Lower lobe of right lung (tissue), 2 donors: Measurements from ENCODE around the gene IGLON5. TPM values are rescaled to one million over a fixed set of nuclear protein-coding genes. Genes with fewer than 3 reads are reported as not detected.

Experiments
- ATAC-seq, 2 donors: fragments of 200-7000 bp; cut with Tn5 transposase; one replicate each; pipeline ENCODE4 v1.9.1; 2020 to 2022; ENCODE audit warnings: mild to moderate bottlenecking in 2 of 2, moderate library complexity in 2 of 2
- DNase-seq: peaks from one replicate; pipeline ENCODE4 v3.0.0-alpha.2; 2020
- H3K27ac ChIP-seq: fragments of 200-600 bp; one replicate; pipeline ENCODE4 v1.8.0; 2022
- H3K27me3 ChIP-seq: fragments of 200-600 bp; one replicate; pipeline ENCODE4 v1.8.0; 2022; ENCODE audit warnings: low read depth
- H3K36me3 ChIP-seq: fragments of 200-600 bp; one replicate; pipeline ENCODE4 v1.8.0; 2022; ENCODE audit warnings: mild to moderate bottlenecking
- H3K4me1 ChIP-seq: fragments of 200-600 bp; one replicate; pipeline ENCODE4 v1.8.0; 2022
- H3K4me3 ChIP-seq: fragments of 200-600 bp; one replicate; pipeline ENCODE4 v1.8.0; 2022; ENCODE audit warnings: mild to moderate bottlenecking
- H3K9me3 ChIP-seq: fragments of 200-600 bp; one replicate; pipeline ENCODE4 v1.8.0; 2022
- CTCF ChIP-seq: fragments of 200-600 bp; IDR thresholded peaks from one replicate; pipeline ENCODE4 v1.8.0; 2022; ENCODE audit warnings: antibody characterized with exemption, mild to moderate bottlenecking
- intact Hi-C: fragments of 100-400 bp; cut with DNase I; formaldehyde crosslinking; loops from one replicate; pipeline ENCODE4 v1.11.0; 2022
- total RNA-seq: library from RNA; stranded (reverse); fragmentation: NEBNext Ultra II Directional; extraction: Animal tissue kit (Norgen Biotek cat#: 25700); gene quantifications from one replicate; pipeline ENCODE4 v1.2.1, GENCODE V29; 2021
- donor health status: DM: no; HTN: yes; CAD: no; lungs with severe emphysema.

Gene IGLON5
- total RNA-seq, 1 donor from 2014 or later = not detected

DNA sequence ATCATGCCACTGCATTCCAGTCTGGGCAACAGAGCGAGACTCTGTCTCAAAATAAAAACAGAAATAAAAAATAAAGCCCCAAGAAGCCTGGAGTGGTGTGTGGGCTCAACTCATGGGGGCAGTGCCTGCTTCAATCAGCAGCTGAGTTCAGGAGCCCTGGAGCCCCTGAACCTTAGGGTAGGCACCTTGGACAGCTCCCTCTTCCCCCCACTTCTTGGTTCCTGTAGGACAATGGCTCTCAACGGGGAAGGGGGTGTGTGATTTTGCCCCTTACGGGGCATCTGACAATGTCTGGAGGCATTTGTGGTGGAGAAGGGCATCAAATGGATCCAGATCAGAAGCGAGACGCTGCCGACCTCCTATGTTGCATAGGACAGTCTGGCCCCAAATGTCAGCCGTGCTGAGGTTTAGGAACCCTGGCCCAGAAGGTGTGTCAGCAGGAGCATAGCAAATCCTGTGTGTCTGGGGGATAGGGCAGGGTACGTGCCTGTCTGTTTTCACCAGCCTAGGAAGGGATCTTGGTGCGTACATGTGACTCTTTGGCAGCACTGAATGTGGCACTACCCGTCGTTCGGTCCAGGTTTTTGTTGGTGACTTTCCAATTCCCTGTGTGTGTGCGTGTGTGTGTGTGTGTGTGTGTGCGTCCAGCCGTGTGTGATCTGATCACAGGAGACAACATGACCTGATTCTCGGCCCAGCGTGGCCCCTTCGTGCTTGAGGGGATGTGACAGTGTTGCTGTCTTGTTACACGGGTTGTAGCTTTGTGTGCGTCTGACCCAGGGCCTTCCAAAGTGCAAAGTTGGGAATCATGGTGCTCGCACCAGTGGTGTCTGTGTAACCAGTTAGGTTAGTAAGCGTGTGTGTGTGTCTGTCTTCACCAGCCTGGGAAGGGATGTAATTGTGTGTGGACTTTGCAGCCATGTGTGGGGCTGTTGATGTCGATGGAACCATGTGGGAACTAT is 7.5 kb downstream of the IGLON5 start:
- intact Hi-C loops = no loop called here
- H3K27me3 ChIP-seq = peaks cover 7% of the 10 kb centered on the region
- DNase-seq = no peak
- no peak for TF ChIP-seq CTCF
- ATAC-seq = no peak
- H3K4me3 ChIP-seq = no peak overlapping the region
- no peak overlapping the region for H3K27ac ChIP-seq
- no peaks in the 10 kb centered on the region for H3K36me3 ChIP-seq
- no peaks in the 10 kb centered on the region for H3K4me1 ChIP-seq
- H3K9me3 ChIP-seq = no peaks in the 10 kb centered on the region

DNA sequence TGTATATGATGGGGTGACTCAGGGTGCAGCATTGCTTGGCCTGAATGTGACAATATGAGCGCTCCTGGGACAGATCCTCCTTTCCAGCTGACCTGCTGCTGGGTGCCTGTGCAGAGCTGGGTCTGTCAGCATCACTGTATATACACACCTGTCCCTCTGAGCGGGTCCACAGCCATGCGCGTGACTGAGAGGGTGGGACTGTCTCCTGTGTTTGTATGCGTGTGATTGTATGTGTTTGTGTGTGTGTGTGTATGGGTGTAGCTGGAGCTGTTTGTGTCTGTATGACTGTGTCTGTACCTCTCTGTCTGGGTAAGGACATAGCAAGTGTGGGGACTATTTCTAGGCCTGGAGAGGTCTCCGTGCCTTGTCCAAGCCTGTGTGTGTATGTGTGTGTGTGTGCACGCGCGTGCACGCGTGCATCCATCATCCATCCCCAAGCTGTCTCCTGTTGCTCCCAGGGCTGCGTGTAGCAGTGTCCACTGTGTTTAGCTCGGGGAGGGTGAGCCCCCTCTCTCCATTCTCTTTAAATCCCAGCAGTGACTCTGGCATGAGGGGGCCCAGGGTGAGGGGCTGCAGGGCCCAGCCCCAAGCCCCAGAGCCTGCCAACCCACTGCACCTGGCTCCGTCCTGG is 8.3 kb downstream of the IGLON5 start:
- Histone ChIP-seq H3K4me3 (no peak overlapping the region), H3K4me1 (no peaks in the 10 kb centered on the region), H3K27ac (no peak overlapping the region), H3K27me3 (peaks cover 13% of the 10 kb centered on the region), H3K9me3 (no peaks in the 10 kb centered on the region), H3K36me3 (no peaks in the 10 kb centered on the region)
- TF ChIP-seq CTCF = no peak
- no peak for ATAC-seq
- intact Hi-C loops = no loop called here
- DNase-seq = no peak

DNA sequence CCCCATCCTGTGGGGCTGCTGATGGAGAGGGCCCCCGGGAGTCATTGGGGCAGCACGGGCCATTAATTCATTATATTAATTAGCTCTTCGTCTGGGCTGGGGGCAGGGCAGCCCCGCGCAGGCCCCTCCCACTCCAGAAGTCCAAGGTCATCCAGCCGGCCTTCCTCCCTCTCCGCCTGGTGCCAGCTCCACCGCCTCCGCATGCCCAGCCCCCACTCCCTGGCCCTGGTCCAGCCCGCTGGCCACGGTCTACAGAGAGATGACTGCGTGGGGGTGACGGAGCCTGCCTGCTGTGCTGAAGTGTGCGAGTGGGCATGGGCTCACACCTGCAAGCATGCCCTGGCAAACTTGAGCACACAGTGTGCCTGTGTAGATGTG is 8.8 kb downstream of the IGLON5 start:
- ATAC-seq (no peak), DNase-seq (no peak)
- Histone ChIP-seq H3K27me3 (peaks cover 13% of the 10 kb centered on the region), H3K27ac (no peak overlapping the region), H3K36me3 (no peaks in the 10 kb centered on the region), H3K4me1 (no peaks in the 10 kb centered on the region), H3K9me3 (no peaks in the 10 kb centered on the region), H3K4me3 (no peak overlapping the region)
- TF ChIP-seq CTCF = no peak
- intact Hi-C loops = no loop called here

GRCh38 chr19:51321799-51322198 is 10.4 kb downstream of the IGLON5 start:
- H3K9me3 ChIP-seq = no peaks in the 10 kb centered on the region
- intact Hi-C loops = no loop called here
- peaks cover 25% of the 10 kb centered on the region for H3K27me3 ChIP-seq
- no peaks in the 10 kb centered on the region for H3K4me1 ChIP-seq
- ATAC-seq = no peak
- no peak for DNase-seq
- no peak overlapping the region for H3K4me3 ChIP-seq
- no peak overlapping the region for H3K27ac ChIP-seq
- H3K36me3 ChIP-seq = no peaks in the 10 kb centered on the region
- TF ChIP-seq CTCF = no peak

GRCh38 chr19:51323481-51324166 is 12.2 kb downstream of the IGLON5 start:
- DNase-seq (no peak), ATAC-seq (no peak)
- intact Hi-C loops = no loop called here
- Histone ChIP-seq H3K4me3 (no peak overlapping the region), H3K9me3 (no peaks in the 10 kb centered on the region), H3K36me3 (no peaks in the 10 kb centered on the region), H3K27me3 (peaks cover 43% of the 10 kb centered on the region), H3K27ac (no peak overlapping the region), H3K4me1 (peaks cover 13% of the 10 kb centered on the region)
- no peak for TF ChIP-seq CTCF
